ENCODE data around the gene FRMD4B. TPM values are rescaled to one million over a fixed set of nuclear protein-coding genes. Genes with fewer than 3 reads are reported as not detected.

The FRMD4B gene
- total RNA-seq, 3 donors from 2014 or later (not counting 1 experiment from before 2014, with no cell fraction given), result 8.5 to 19.8 (median 9.4) TPM

- Histone ChIP-seq H3K27me3 (ENCODE audit: control insufficient read depth, insufficient read depth, low read length) (no peaks in the 10 kb centered on the region), H3K36me3 (ENCODE audit: control insufficient read depth, insufficient read depth, low read length) (no peaks in the 10 kb centered on the region), H3K4me1 (ENCODE audit: control insufficient read depth, insufficient read depth, low read length) (no peaks in the 10 kb centered on the region), H3K27ac (ENCODE audit: low read length) (no peak overlapping the region), H3K9me3 (ENCODE audit: control insufficient read depth, insufficient read depth, low read length) (no peaks in the 10 kb centered on the region), H3K4me3 (ENCODE audit: low read length) (no peak overlapping the region)
- no peak for ATAC-seq
- H3K27ac Mint-ChIP-seq, result no peak overlapping the region
- no peaks in the 10 kb centered on the region for H3K36me3 Mint-ChIP-seq
- no peaks in the 10 kb centered on the region for H3K9me3 Mint-ChIP-seq
- intact Hi-C loops (cut with micrococcal nuclease), result no loop called here
- H3K27me3 Mint-ChIP-seq (ENCODE audit: low read depth in 2 of 2), result peaks cover 0 to 2% of the 10 kb centered on the region in 2 donors
- 86% methylated on average over 3 of the region's 5 CpGs for WGBS (ENCODE audit: insufficient coverage)
- no peak for TF ChIP-seq CTCF (IDR thresholded peaks at IDR 0.05)
- no peak for DNase-seq
- peaks cover 0 to 9% of the 10 kb centered on the region in 2 donors for H3K4me1 Mint-ChIP-seq
- no peak overlapping the region for H3K4me3 Mint-ChIP-seq
Observed at GRCh38 chr3:69318410-69318809, 67.5 kb downstream of the FRMD4B start.

- peaks cover 0 to 1% of the 10 kb centered on the region in 2 donors for H3K4me1 Mint-ChIP-seq
- H3K9me3 Mint-ChIP-seq, result no peaks in the 10 kb centered on the region
- H3K27me3 Mint-ChIP-seq (ENCODE audit: low read depth in 2 of 2), result no peaks in the 10 kb centered on the region
- 64% methylated on average over 4 of the region's 4 CpGs for WGBS (ENCODE audit: insufficient coverage)
- no peak overlapping the region for H3K27ac ChIP-seq (ENCODE audit: low read length)
- H3K4me1 ChIP-seq (ENCODE audit: control insufficient read depth, insufficient read depth, low read length), result no peaks in the 10 kb centered on the region
- H3K9me3 ChIP-seq (ENCODE audit: control insufficient read depth, insufficient read depth, low read length), result no peaks in the 10 kb centered on the region
- H3K27me3 ChIP-seq (ENCODE audit: control insufficient read depth, insufficient read depth, low read length), result no peaks in the 10 kb centered on the region
- no peak overlapping the region for H3K4me3 Mint-ChIP-seq
- DNase-seq, result no peak
- no peaks in the 10 kb centered on the region for H3K36me3 Mint-ChIP-seq
- H3K27ac Mint-ChIP-seq, result no peak overlapping the region
- no peak overlapping the region for H3K4me3 ChIP-seq (ENCODE audit: low read length)
- no peaks in the 10 kb centered on the region for H3K36me3 ChIP-seq (ENCODE audit: control insufficient read depth, insufficient read depth, low read length)
- no peak for TF ChIP-seq CTCF (IDR thresholded peaks at IDR 0.05)
- intact Hi-C loops (cut with micrococcal nuclease), result no loop called here
- no peak for ATAC-seq
Observed at GRCh38 chr3:69313251-69313650, 72.6 kb downstream of the FRMD4B start.

GRCh38 chr3:69309814-69310213 is 76.1 kb downstream of the FRMD4B start:
- H3K27me3 ChIP-seq (ENCODE audit: control insufficient read depth, insufficient read depth, low read length), result no peaks in the 10 kb centered on the region
- ATAC-seq (no peak), DNase-seq (no peak)
- 96% methylated on average over 3 of the region's 3 CpGs for WGBS (ENCODE audit: insufficient coverage)
- Mint-ChIP-seq H3K27me3 (ENCODE audit: low read depth in 2 of 2) (no peaks in the 10 kb centered on the region), H3K9me3 (no peaks in the 10 kb centered on the region), H3K27ac (no peak overlapping the region), H3K36me3 (no peaks in the 10 kb centered on the region), H3K4me3 (no peak overlapping the region), H3K4me1 (peaks cover 8% of the 10 kb centered on the region in 2 donors)
- no peaks in the 10 kb centered on the region for H3K4me1 ChIP-seq (ENCODE audit: control insufficient read depth, insufficient read depth, low read length)
- no peak for TF ChIP-seq CTCF (IDR thresholded peaks at IDR 0.05)
- no peaks in the 10 kb centered on the region for H3K9me3 ChIP-seq (ENCODE audit: control insufficient read depth, insufficient read depth, low read length)
- no peak overlapping the region for H3K4me3 ChIP-seq (ENCODE audit: low read length)
- intact Hi-C loops (cut with micrococcal nuclease), result no loop called here
- H3K36me3 ChIP-seq (ENCODE audit: control insufficient read depth, insufficient read depth, low read length), result no peaks in the 10 kb centered on the region
- no peak overlapping the region for H3K27ac ChIP-seq (ENCODE audit: low read length)

Data from natural killer cell (primary cell).